ENCODE measurements around the gene COBL.

DNA sequence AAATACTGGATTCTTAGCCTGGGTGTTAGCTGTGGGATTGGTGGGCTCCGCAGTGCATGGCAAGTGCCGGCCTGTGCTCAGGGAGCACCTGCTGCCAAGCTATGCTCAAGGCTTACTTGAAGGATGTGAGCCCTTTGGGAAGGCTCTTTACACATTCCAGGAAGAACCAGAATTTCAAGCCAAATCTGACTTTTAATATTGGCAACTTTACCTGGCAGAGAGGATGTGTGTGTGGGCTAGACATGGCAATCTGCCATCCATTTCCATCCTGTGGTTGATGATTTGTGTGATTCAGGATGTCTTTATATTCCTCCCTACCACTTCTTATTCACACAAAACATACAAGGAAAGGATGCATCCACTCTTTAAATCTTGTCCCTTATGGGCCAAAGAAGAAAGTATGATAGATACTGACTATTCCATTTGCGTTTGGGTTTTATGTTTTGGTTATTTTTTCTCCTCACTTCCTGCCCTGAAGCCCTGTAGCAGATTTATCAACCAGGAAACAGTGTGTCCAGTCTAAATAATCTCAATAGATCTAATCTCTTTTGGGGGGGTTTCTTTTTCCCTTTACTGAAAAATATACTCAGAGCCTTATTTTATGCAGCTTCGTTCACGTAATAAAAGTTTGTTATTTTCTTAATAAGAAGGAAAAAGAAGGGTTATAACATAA is 247.1 kb downstream of the COBL start:
- TF ChIP-seq CTCF (IDR thresholded peaks at IDR 0.05), result no peak
- TF ChIP-seq, protein P1, sequence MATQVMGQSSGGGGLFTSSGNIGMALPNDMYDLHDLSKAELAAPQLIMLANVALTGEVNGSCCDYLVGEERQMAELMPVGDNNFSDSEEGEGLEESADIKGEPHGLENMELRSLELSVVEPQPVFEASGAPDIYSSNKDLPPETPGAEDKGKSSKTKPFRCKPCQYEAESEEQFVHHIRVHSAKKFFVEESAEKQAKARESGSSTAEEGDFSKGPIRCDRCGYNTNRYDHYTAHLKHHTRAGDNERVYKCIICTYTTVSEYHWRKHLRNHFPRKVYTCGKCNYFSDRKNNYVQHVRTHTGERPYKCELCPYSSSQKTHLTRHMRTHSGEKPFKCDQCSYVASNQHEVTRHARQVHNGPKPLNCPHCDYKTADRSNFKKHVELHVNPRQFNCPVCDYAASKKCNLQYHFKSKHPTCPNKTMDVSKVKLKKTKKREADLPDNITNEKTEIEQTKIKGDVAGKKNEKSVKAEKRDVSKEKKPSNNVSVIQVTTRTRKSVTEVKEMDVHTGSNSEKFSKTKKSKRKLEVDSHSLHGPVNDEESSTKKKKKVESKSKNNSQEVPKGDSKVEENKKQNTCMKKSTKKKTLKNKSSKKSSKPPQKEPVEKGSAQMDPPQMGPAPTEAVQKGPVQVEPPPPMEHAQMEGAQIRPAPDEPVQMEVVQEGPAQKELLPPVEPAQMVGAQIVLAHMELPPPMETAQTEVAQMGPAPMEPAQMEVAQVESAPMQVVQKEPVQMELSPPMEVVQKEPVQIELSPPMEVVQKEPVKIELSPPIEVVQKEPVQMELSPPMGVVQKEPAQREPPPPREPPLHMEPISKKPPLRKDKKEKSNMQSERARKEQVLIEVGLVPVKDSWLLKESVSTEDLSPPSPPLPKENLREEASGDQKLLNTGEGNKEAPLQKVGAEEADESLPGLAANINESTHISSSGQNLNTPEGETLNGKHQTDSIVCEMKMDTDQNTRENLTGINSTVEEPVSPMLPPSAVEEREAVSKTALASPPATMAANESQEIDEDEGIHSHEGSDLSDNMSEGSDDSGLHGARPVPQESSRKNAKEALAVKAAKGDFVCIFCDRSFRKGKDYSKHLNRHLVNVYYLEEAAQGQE (IDR thresholded peaks at IDR 0.05; ENCODE audit: insufficient read depth in 1 of 2, low read depth in 2 of 2, low read length in 1 of 2), result no peak
- no peak for TF ChIP-seq SIN3A (IDR thresholded peaks at IDR 0.05; ENCODE audit: borderline replicate concordance, insufficient read depth, low read depth, low read length)
- no peak for TF ChIP-seq POLR2AphosphoS5 (IDR thresholded peaks at IDR 0.05; ENCODE audit: low read depth, low read length)
- no peak for TF ChIP-seq TCF7L2 (IDR thresholded peaks at IDR 0.05; ENCODE audit: low read depth, low read length)
